H1 (cell line): ENCODE data around the gene GBP7. TPM values are rescaled to one million over a fixed set of nuclear protein-coding genes. Genes with fewer than 3 reads are reported as not detected.

Experiments used
- polyA plus RNA-seq, 7 experiments: library from polyadenylated mRNA; depleted of rRNA in 3 of 7; stranded (reverse) in 5 of 7; unstranded in 2 of 7; fragments of >200 nt in 5 of 7; fragments of 200-250 nt in 2 of 7; gene quantifications; 1 replicate in 5 of 7; 2 replicates in 1 of 7; 4 replicates in 1 of 7; pipeline versions ENCODE4 v1.2.1 to v1.2.3, GENCODE V29; 2011 to 2013; ENCODE audit warnings: missing spikeins in 2 of 7, mixed read lengths in 2 of 7
- total RNA-seq: library from RNA; stranded (reverse); fragmentation: NEBNext Ultra II Directional; extraction: Animal tissue kit (Norgen Biotek cat#: 25700); gene quantifications from 2 replicates; pipeline ENCODE4 v1.2.1, GENCODE V29; 2021
- TF ChIP-seq, protein P1 (sequence below), 3 experiments: IDR thresholded peaks; 1 replicate in 2 of 3; 2 replicates in 1 of 3; pipeline versions ENCODE4 v1.5.1 to v1.6.1; 2011; ENCODE audit warnings: low read length in 3 of 3, mild to moderate bottlenecking in 3 of 3, inconsistent platforms in 2 of 3, low read depth in 1 of 3, moderate library complexity in 1 of 3; ENCODE audit not compliant: insufficient read depth in 1 of 3; ENCODE audit errors: control extremely low read depth in 1 of 3

GBP7 gene
- total and polyA plus RNA-seq, 2 of the 8 experiments (the other 6 are each of a cell fraction or from before 2014, with no cell fraction given), result not detected

- TF ChIP-seq, protein P1, sequence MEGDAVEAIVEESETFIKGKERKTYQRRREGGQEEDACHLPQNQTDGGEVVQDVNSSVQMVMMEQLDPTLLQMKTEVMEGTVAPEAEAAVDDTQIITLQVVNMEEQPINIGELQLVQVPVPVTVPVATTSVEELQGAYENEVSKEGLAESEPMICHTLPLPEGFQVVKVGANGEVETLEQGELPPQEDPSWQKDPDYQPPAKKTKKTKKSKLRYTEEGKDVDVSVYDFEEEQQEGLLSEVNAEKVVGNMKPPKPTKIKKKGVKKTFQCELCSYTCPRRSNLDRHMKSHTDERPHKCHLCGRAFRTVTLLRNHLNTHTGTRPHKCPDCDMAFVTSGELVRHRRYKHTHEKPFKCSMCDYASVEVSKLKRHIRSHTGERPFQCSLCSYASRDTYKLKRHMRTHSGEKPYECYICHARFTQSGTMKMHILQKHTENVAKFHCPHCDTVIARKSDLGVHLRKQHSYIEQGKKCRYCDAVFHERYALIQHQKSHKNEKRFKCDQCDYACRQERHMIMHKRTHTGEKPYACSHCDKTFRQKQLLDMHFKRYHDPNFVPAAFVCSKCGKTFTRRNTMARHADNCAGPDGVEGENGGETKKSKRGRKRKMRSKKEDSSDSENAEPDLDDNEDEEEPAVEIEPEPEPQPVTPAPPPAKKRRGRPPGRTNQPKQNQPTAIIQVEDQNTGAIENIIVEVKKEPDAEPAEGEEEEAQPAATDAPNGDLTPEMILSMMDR (IDR thresholded peaks at IDR 0.05; ENCODE audit: control extremely low read depth in 1 of 3, insufficient read depth in 1 of 3, low read depth in 1 of 3, low read length in 3 of 3), result no peak
- TF ChIP-seq, all 59 proteins: peak for 0
These were observed 24.8 kb downstream of the GBP7 start (continued) for GRCh38 chr1:89151047-89151446.
